DOHH2 (cell line): ENCODE measurements around the gene EFNA3.

Source experiments
- H3F3A ChIP-seq: fragments of 200-600 bp; sonication (generic), shearing (Covaris generic); 2 replicates; pipeline ENCODE4 v1.6.0; 2016; ENCODE audit warnings: antibody characterized with exemption, mild to moderate bottlenecking; ENCODE audit not compliant: control insufficient read depth, insufficient read depth
- H3K27ac ChIP-seq: fragments of 200-600 bp; sonication (generic); 2 replicates; pipeline ENCODE4 v1.5.1; 2014; ENCODE audit warnings: low read depth, mild to moderate bottlenecking, low read length, moderate library complexity
- H3K27me3 ChIP-seq: fragments of 200-600 bp; sonication (generic); 2 replicates; pipeline ENCODE4 v1.6.1; 2014; ENCODE audit warnings: mild to moderate bottlenecking, low read length, mixed read lengths; ENCODE audit not compliant: control insufficient read depth
- H3K36me3 ChIP-seq: fragments of 200-600 bp; sonication (generic); 2 replicates; pipeline ENCODE4 v1.6.1; 2014; ENCODE audit warnings: mild to moderate bottlenecking, low read length, moderate library complexity, mixed read lengths; ENCODE audit not compliant: control insufficient read depth
- H3K4me1 ChIP-seq: fragments of 200-600 bp; sonication (generic); 2 replicates; pipeline ENCODE4 v1.6.1; 2014; ENCODE audit warnings: mild to moderate bottlenecking, low read length, mixed read lengths; ENCODE audit not compliant: control insufficient read depth
- H3K4me2 ChIP-seq: fragments of 200-600 bp; sonication (generic); 2 replicates; pipeline ENCODE4 v1.6.0; 2014; ENCODE audit warnings: mild to moderate bottlenecking, low read length, moderate library complexity
- H3K4me3 ChIP-seq: fragments of 200-600 bp; sonication (generic); 2 replicates; pipeline ENCODE4 v1.5.1; 2014; ENCODE audit warnings: mild to moderate bottlenecking, low read length, mixed read lengths
- H3K79me2 ChIP-seq: fragments of 200-600 bp; sonication (generic); 2 replicates; pipeline ENCODE4 v1.6.1; 2014; ENCODE audit warnings: mild to moderate bottlenecking, low read length, mixed read lengths; ENCODE audit not compliant: control insufficient read depth
- H3K9me2 ChIP-seq: fragments of 200-600 bp; sonication (generic); replicated peaks from 2 replicates; pipeline ENCODE4 v1.6.1; 2014; ENCODE audit warnings: mild to moderate bottlenecking, low read length, mixed read lengths; ENCODE audit not compliant: control insufficient read depth
- H3K9me3 ChIP-seq: fragments of 200-600 bp; sonication (generic); 2 replicates; pipeline ENCODE4 v1.6.1; 2014; ENCODE audit warnings: antibody characterized with exemption, low read length, mixed read lengths; ENCODE audit not compliant: control insufficient read depth, insufficient read depth
- H4K20me1 ChIP-seq: fragments of 200-600 bp; sonication (generic); 2 replicates; pipeline ENCODE4 v1.6.0; 2014; ENCODE audit warnings: low read depth, mild to moderate bottlenecking, antibody characterized with exemption, low read length, moderate library complexity; ENCODE audit not compliant: control insufficient read depth, insufficient read depth
- CTCF ChIP-seq: fragments of 200-600 bp; sonication (generic); IDR thresholded peaks from one replicate; pipeline ENCODE4 v1.5.1; 2014; ENCODE audit warnings: antibody characterized with exemption, mild to moderate bottlenecking, low read depth, low read length; ENCODE audit not compliant: poor library complexity, severe bottlenecking
- EZH2phosphoT487 ChIP-seq: fragments of 200-600 bp; sonication (generic); IDR thresholded peaks from 2 replicates; pipeline ENCODE4 v1.6.1; 2017; ENCODE audit warnings: borderline replicate concordance, mild to moderate bottlenecking, antibody characterized with exemption, low read length, moderate library complexity, mixed read lengths

The EFNA3 gene

GRCh38 chr1:155034318-155035208 is 44.1 kb upstream of the EFNA3 start:
- H3F3A ChIP-seq, result no peaks in the 10 kb centered on the region
- no peaks in the 10 kb centered on the region for H3K4me1 ChIP-seq
- H3K27ac ChIP-seq, result no peak overlapping the region
- H3K4me2 ChIP-seq, result no peak overlapping the region
- H3K36me3 ChIP-seq, result no peaks in the 10 kb centered on the region
- no peaks in the 10 kb centered on the region for H3K79me2 ChIP-seq
- H4K20me1 ChIP-seq, result no peaks in the 10 kb centered on the region
- TF ChIP-seq EZH2phosphoT487, result no peak
- no peak for TF ChIP-seq CTCF
- H3K4me3 ChIP-seq, result no peak overlapping the region
- H3K9me2 ChIP-seq, result no peaks in the 10 kb centered on the region
- no peaks in the 10 kb centered on the region for H3K9me3 ChIP-seq
- peaks cover 28% of the 10 kb centered on the region for H3K27me3 ChIP-seq

- H3F3A ChIP-seq, result no peaks in the 10 kb centered on the region
- H3K79me2 ChIP-seq, result no peaks in the 10 kb centered on the region
- no peaks in the 10 kb centered on the region for H3K4me1 ChIP-seq
- H4K20me1 ChIP-seq, result no peaks in the 10 kb centered on the region
- H3K9me2 ChIP-seq, result no peaks in the 10 kb centered on the region
- TF ChIP-seq CTCF (no peak), EZH2phosphoT487 (no peak)
- peaks cover 31% of the 10 kb centered on the region for H3K27me3 ChIP-seq
- H3K36me3 ChIP-seq, result no peaks in the 10 kb centered on the region
- H3K9me3 ChIP-seq, result no peaks in the 10 kb centered on the region
- no peak overlapping the region for H3K4me3 ChIP-seq
- no peak overlapping the region for H3K27ac ChIP-seq
- no peak overlapping the region for H3K4me2 ChIP-seq
These were observed 42.7 kb upstream of the EFNA3 start for GRCh38 chr1:155035936-155036335.

GRCh38 chr1:155037043-155037442 is 41.6 kb upstream of the EFNA3 start:
- TF ChIP-seq EZH2phosphoT487 (no peak), CTCF (no peak)
- Histone ChIP-seq H3K9me2 (no peaks in the 10 kb centered on the region), H3K27ac (no peak overlapping the region), H3K9me3 (no peaks in the 10 kb centered on the region), H3K36me3 (no peaks in the 10 kb centered on the region), H3K4me2 (no peak overlapping the region), H3F3A (no peaks in the 10 kb centered on the region), H4K20me1 (no peaks in the 10 kb centered on the region), H3K79me2 (no peaks in the 10 kb centered on the region), H3K4me3 (no peak overlapping the region), H3K4me1 (no peaks in the 10 kb centered on the region), H3K27me3 (peaks cover 37% of the 10 kb centered on the region)
